HCT116 (cell line): ENCODE data around the gene REPS1. TPM values are rescaled to one million over a fixed set of nuclear protein-coding genes. Genes with fewer than 3 reads are reported as not detected.

ENCODE experiments used
- ATAC-seq: fragments of 200-7000 bp; cut with Tn5 transposase; 2 replicates; pipeline ENCODE4 v1.9.1; 2020; ENCODE audit warnings: mild to moderate bottlenecking, moderate library complexity
- BruUV-seq: library from RNA; stranded (reverse); fragments of 400-500 nt; replicated peaks from 2 replicates; lab custom pipeline; 2021; lab: Mats Ljungman, UMichigan
- CTCF ChIA-PET: fragments of 300-600 bp; sonication (Branson Sonifier 250); formaldehyde crosslinking; loops from one replicate; lab custom pipeline; 2021; ENCODE audit warnings: antibody characterized with exemption; lab: Charles Lee
- POLR2A ChIA-PET: fragments of 300-600, 350-600 bp; sonication (Branson Sonifier 250); formaldehyde crosslinking; loops from one replicate; lab custom pipeline; 2021; ENCODE audit warnings: antibody characterized with exemption; lab: Charles Lee
- RAD21 ChIA-PET, 2 experiments: fragments of 300-600 bp; sonication (Branson Sonifier 250); formaldehyde crosslinking; loops; one replicate each; lab custom pipeline; 2023; ENCODE audit warnings: low total read pairs in 2 of 2; ENCODE audit not compliant: uncharacterized antibody in 2 of 2, unreplicated experiment in 2 of 2, low non-redundant PET in 1 of 2; lab: Charles Lee
- DNase-seq: peaks from one replicate; pipeline ENCODE4 v3.0.0-alpha.2; 2010; ENCODE audit warnings: low read depth, low spot score
- H2AFZ ChIP-seq: fragments of 200-600 bp; shearing (Covaris generic), sonication (generic); 2 replicates; pipeline ENCODE4 v1.6.1; 2017; ENCODE audit warnings: low read depth, mixed run types, mixed read lengths, antibody characterized with exemption, low read length; ENCODE audit not compliant: poor library complexity, severe bottlenecking
- H3K27ac ChIP-seq: 2 replicates; pipeline ENCODE4 v1.5.1; 2012; ENCODE audit warnings: low read depth, low read length
- H3K27me3 ChIP-seq: fragments of 200-600 bp; sonication (generic); 2 replicates; pipeline ENCODE4 v1.6.1; 2016; ENCODE audit warnings: mixed run types, low read length, mixed read lengths; ENCODE audit not compliant: insufficient read depth
- H3K36me3 ChIP-seq, 2 experiments: fragments of 200-500 bp in 1 of 2; fragments of 200-600 bp in 1 of 2; sonication (Bioruptor generic) in 1 of 2; sonication (generic) in 1 of 2; 2 replicates each; pipeline versions ENCODE4 v1.5.1 to v1.6.1; 2014 to 2016; ENCODE audit warnings: low read length in 2 of 2, inconsistent platforms in 1 of 2, mixed read lengths in 1 of 2, mixed run types in 1 of 2; ENCODE audit not compliant: insufficient read depth in 2 of 2, control insufficient read depth in 1 of 2
- H3K4me1 ChIP-seq, 2 experiments: fragments of 200-600 bp in 1 of 2; sonication (generic) in 1 of 2; 2 replicates each; pipeline versions ENCODE4 v1.5.1 to v1.6.1; 2012 to 2017; ENCODE audit warnings: low read length in 2 of 2, inconsistent platforms in 1 of 2, mild to moderate bottlenecking in 1 of 2, mixed read lengths in 1 of 2, mixed run types in 1 of 2, moderate library complexity in 1 of 2; ENCODE audit not compliant: insufficient read depth in 2 of 2, control insufficient read depth in 1 of 2
- H3K4me2 ChIP-seq: fragments of 200-600 bp; sonication (generic); 2 replicates; pipeline ENCODE4 v1.6.1; 2017; ENCODE audit warnings: mixed run types, low read length, mixed read lengths
- H3K4me3 ChIP-seq, 2 experiments: fragments of 200-600 bp in 1 of 2; sonication (generic) in 1 of 2; replicated peaks in 1 of 2; 2 replicates each; pipeline ENCODE4 v1.5.1; 2011 to 2016; ENCODE audit warnings: low read length in 2 of 2, control low read depth in 1 of 2, low read depth in 1 of 2, mild to moderate bottlenecking in 1 of 2, mixed read lengths in 1 of 2, mixed run types in 1 of 2
- H3K79me2 ChIP-seq: fragments of 200-600 bp; sonication (generic); 2 replicates; pipeline ENCODE4 v1.6.1; 2017; ENCODE audit warnings: mild to moderate bottlenecking, mixed run types, low read length, moderate library complexity, mixed read lengths; ENCODE audit not compliant: insufficient read depth
- H3K9ac ChIP-seq: fragments of 200-600 bp; sonication (generic); 2 replicates; pipeline ENCODE4 v1.6.1; 2016; ENCODE audit warnings: low read length, mixed read lengths
- H3K9me2 ChIP-seq: fragments of 200-600 bp; sonication (generic), shearing (Covaris generic); 2 replicates; pipeline ENCODE4 v1.6.1; 2017; ENCODE audit warnings: mixed run types, mild to moderate bottlenecking, moderate library complexity; ENCODE audit not compliant: insufficient read depth
- H3K9me3 ChIP-seq, 2 experiments: fragments of 200-500 bp in 1 of 2; fragments of 200-600 bp in 1 of 2; sonication (Bioruptor generic) in 1 of 2; sonication (generic) in 1 of 2; 2 replicates each; pipeline ENCODE4 v1.6.1; 2014 to 2017; ENCODE audit warnings: low read length in 2 of 2, mixed read lengths in 2 of 2, inconsistent platforms in 1 of 2, low read depth in 1 of 2, mild to moderate bottlenecking in 1 of 2, mixed run types in 1 of 2, moderate library complexity in 1 of 2; ENCODE audit not compliant: control insufficient read depth in 1 of 2, insufficient read depth in 1 of 2
- H4K20me1 ChIP-seq: fragments of 200-600 bp; sonication (generic), shearing (Covaris generic); 2 replicates; pipeline ENCODE4 v1.6.1; 2017; ENCODE audit warnings: mixed run types, mild to moderate bottlenecking, moderate library complexity; ENCODE audit not compliant: insufficient read depth
- ATF3 ChIP-seq: IDR thresholded peaks from 2 replicates; pipeline ENCODE4 v1.6.1; 2012
- CTCF ChIP-seq, 3 experiments: fragments of 200-600 bp in 1 of 3; sonication (generic) in 1 of 3; IDR thresholded peaks in 2 of 3; conservative IDR thresholded peaks in 1 of 3; 2 replicates each; pipeline ENCODE4 v1.5.1; 2012 to 2017; ENCODE audit warnings: low read depth in 2 of 3, low read length in 2 of 3, antibody characterized with exemption in 1 of 3, borderline replicate concordance in 1 of 3, control low read depth in 1 of 3, mild to moderate bottlenecking in 1 of 3, mixed read lengths in 1 of 3, mixed run types in 1 of 3, moderate library complexity in 1 of 3; ENCODE audit not compliant: insufficient read depth in 1 of 3
- EGR1 ChIP-seq: IDR thresholded peaks from 2 replicates; pipeline ENCODE4 v1.6.1; 2012; ENCODE audit warnings: low read depth
- ELF1 ChIP-seq: IDR thresholded peaks from 2 replicates; pipeline ENCODE4 v1.6.1; 2012; ENCODE audit warnings: low read depth, borderline replicate concordance
- EZH2 ChIP-seq: fragments of 200-600 bp; sonication (generic); IDR thresholded peaks from 2 replicates; pipeline ENCODE4 v1.6.1; 2017; ENCODE audit warnings: antibody characterized with exemption, mixed run types
- JUND ChIP-seq: IDR thresholded peaks from 2 replicates; pipeline ENCODE4 v1.6.1; 2012
- POLR2AphosphoS5 ChIP-seq: IDR thresholded peaks from 2 replicates; pipeline ENCODE4 v1.6.1; 2011; ENCODE audit warnings: mild to moderate bottlenecking, low read depth, low read length, moderate library complexity
- SRF ChIP-seq: IDR thresholded peaks from 2 replicates; pipeline ENCODE4 v1.6.1; 2012; ENCODE audit warnings: low read depth
- TCF7L2 ChIP-seq: IDR thresholded peaks from 2 replicates; pipeline ENCODE4 v1.7.0; 2011; ENCODE audit warnings: borderline replicate concordance, inconsistent platforms; ENCODE audit not compliant: insufficient read depth, insufficient read length; ENCODE audit errors: extremely low read depth
- intact Hi-C: fragments of 100-400 bp; cut with micrococcal nuclease; formaldehyde crosslinking; loops from 2 replicates; pipeline ENCODE4 v1.10.0; 2022
- total RNA-seq: library from RNA; stranded (reverse); gene quantifications from one replicate; pipeline ENCODE4 v1.2.1, GENCODE V29; 2021; ENCODE audit not compliant: unreplicated experiment

Gene REPS1
- total RNA-seq, 1 experiment from 2014 or later = 52.7 TPM

GRCh38 chr6:138989098-138989983 is 1.3 kb upstream of the REPS1 start:
- Histone ChIP-seq H3K4me1 (peaks cover 16 to 33% of the 10 kb centered on the region in 2 experiments; a peak in 3 of 4 replicates), H4K20me1 (no peaks in the 10 kb centered on the region; the same call in 1 of the 2 replicates), H3K79me2 (peaks cover 36% of the 10 kb centered on the region), H3K4me3 (no peak overlapping the region), H3K27me3 (no peaks in the 10 kb centered on the region), H3K9me2 (no peaks in the 10 kb centered on the region), H3K9ac (0 out of 2 replicates have a peak overlapping the region, but pooled peaks have one; percentile 88), H3K27ac (no peak overlapping the region), H3K9me3 (no peaks in the 10 kb centered on the region), H3K4me2 (peak overlapping the region; percentile 77; the same call in 1 of the 2 replicates), H2AFZ (peak overlapping the region; percentile 33), H3K36me3 (no peaks in the 10 kb centered on the region)
- no TSS peak for BruUV-seq
- ChIA-PET RAD21 (no interaction called here), CTCF (interaction anchor here (1.2 to 1.4 kb wide), 2 partner anchors 173 to 375 kb away, joined by 3 read pairs; no protein-coding TSS in a partner anchor), POLR2A (no interaction called here)
- intact Hi-C loops = loop anchor here (2.0 to 10.0 kb wide), 2 partner anchors 39 to 375 kb away; partner anchors contain the start of gene ABRACL
- TF ChIP-seq JUND = no peak
- no peak for TF ChIP-seq ELF1
- no peak for TF ChIP-seq EGR1
- TF ChIP-seq SRF = no peak
- TF ChIP-seq POLR2AphosphoS5 = no peak
- TF ChIP-seq ATF3 = no peak
- no peak for TF ChIP-seq CTCF (IDR thresholded peaks at IDR 0.05 in 2 of 3, conservative IDR thresholded peaks at IDR 0.05 in 1 of 3; ENCODE audit: borderline replicate concordance in 1 of 3, insufficient read depth in 1 of 3, low read depth in 2 of 3, low read length in 2 of 3)
- TF ChIP-seq EZH2 = no peak
- no peak for TF ChIP-seq TCF7L2
- ATAC-seq = no peak
- DNase-seq = no peak
